AG10803 (cell line): ENCODE results near the gene ZNF69.
"Not testable (repeated sequence)": the region's sequence is repeated elsewhere in the genome, so short reads cannot be mapped to it uniquely, and the experiment has no call there.

Source experiments
- DNase-seq: peaks from one replicate; pipeline ENCODE4 v3.0.0; 2010; ENCODE audit warnings: low read depth
- H3K4me3 ChIP-seq: 2 replicates; pipeline ENCODE4 v1.5.1; 2011; ENCODE audit warnings: mild to moderate bottlenecking, low read length, control low read depth
- CTCF ChIP-seq: conservative IDR thresholded peaks from 2 replicates; pipeline ENCODE4 v1.5.1; 2011; ENCODE audit warnings: mild to moderate bottlenecking, low read length, control low read depth, inconsistent platforms

Gene ZNF69

GRCh38 chr19:11856596-11857250 lies 30.9 kb upstream of the ZNF69 start:
- H3K4me3 ChIP-seq, result no peak overlapping the region
- no peak for DNase-seq
- TF ChIP-seq CTCF, result no peak

- TF ChIP-seq CTCF, result no peak
- no peak overlapping the region for H3K4me3 ChIP-seq
- DNase-seq, result no peak
Measured at GRCh38 chr19:11860721-11861120, 26.9 kb upstream of the ZNF69 start.

DNA sequence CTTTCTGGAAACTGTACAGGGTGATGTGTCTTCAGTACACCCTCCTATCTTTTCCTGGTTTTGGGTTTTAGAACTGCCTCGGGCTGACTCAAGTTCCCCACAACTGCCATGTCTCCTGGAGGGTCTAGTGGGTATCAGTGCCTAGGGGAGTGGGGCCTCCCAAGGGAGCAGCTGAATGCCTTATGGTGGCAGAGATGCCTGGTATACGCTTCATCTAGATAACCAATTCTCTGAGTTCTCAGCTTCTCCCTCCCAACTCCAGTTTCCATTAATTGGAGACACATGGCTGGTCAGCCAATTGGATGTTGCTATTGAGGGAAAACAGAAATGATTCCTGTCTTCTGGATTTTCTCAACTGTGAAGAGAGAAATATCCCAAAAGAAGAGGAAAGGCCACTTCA lies 26.3 kb upstream of the ZNF69 start:
- no peak for TF ChIP-seq CTCF
- no peak for DNase-seq
- H3K4me3 ChIP-seq, result no peak overlapping the region

- DNase-seq, result not testable (repeated sequence)
Measured at GRCh38 chr19:11867766-11868165, 19.8 kb upstream of the ZNF69 start.

DNA sequence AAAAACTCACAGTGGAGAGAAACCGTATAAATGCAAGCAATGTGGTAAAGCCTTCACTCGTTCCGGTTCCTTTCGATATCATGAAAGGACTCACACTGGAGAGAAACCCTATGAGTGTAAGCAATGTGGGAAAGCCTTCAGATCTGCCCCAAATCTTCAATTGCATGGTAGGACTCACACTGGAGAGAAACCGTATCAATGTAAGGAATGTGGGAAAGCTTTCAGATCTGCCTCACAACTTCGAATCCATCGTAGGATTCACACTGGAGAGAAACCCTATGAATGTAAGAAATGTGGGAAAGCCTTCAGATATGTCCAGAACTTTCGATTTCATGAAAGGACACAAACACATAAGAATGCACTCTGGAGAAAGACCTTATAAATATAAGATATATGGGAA lies 19.4 kb upstream of the ZNF69 start:
- no peak overlapping the region for H3K4me3 ChIP-seq
- no peak for TF ChIP-seq CTCF
- no peak for DNase-seq

More at GRCh38 chr19:11867766-11868165, 19.8 kb upstream of the ZNF69 start:
- H3K4me3 ChIP-seq, result not testable (repeated sequence)

- no peak for TF ChIP-seq CTCF
- no peak overlapping the region for H3K4me3 ChIP-seq
- no peak for DNase-seq
Measured at GRCh38 chr19:11872624-11873023, 15.0 kb upstream of the ZNF69 start.

DNA sequence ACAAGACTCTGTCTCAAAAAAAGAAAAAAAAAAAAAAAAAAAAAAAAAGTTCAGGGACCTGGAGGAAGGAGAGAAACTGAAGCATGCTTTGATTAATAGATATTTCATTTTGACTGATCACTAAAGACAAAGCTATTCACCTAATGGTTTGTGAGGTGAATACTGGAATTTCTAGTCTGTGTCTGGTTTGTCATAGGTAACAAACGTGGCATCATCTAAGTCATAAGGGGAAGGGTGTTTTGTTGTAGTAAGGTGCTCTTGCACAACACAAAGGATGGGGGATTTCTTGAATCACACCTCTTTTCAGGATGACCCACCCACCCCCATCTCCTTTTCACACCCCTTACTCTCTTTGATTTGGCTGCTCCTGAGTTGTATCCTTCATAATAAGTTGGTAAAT lies 13.8 kb upstream of the ZNF69 start:
- H3K4me3 ChIP-seq, result no peak overlapping the region
- no peak for TF ChIP-seq CTCF
- DNase-seq, result no peak

DNA sequence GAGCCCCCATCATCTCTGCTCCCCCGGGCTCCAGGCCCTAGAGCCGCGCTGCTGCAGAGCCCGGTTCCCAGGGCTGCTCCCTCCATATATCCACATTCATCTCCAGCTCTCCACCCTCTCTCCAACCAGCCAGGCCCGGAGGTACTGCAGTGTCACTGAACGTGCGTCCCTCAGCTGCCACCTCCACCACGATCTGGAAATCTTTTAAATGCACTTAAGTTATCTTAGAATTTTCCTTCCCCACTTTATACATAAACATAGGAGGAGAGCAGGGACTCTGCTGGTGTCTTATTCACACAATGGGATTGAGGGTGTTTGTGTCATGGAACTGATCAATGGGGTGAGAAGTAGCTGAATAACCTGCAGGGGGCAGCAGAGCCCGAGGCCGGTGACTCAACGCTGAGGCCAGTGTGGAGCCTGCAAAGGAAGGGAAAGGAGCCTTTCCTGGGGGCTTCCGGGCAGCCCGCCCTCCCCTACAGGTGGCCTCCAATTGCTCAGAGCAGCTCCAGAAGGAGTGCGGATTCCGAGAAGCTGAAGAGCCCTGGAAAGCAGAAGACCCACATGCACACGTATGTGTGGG lies 7.8 kb upstream of the ZNF69 start:
- not testable (repeated sequence) for H3K4me3 ChIP-seq, DNase-seq
